ENCODE results near the gene USH1C. TPM values are rescaled to one million over a fixed set of nuclear protein-coding genes. Genes with fewer than 3 reads are reported as not detected.

Gene USH1C
- total RNA-seq, 1 donor from 2014 or later, result not detected

- no peaks in the 10 kb centered on the region for H3K4me1 ChIP-seq
- no peak for TF ChIP-seq CTCF (IDR thresholded peaks at IDR 0.05)
- H3K27me3 ChIP-seq, result no peaks in the 10 kb centered on the region
- no peaks in the 10 kb centered on the region for H3K36me3 ChIP-seq
- ATAC-seq, result no peak
- intact Hi-C loops (cut with DNase I), result no loop called here
- H3K9me3 ChIP-seq, result no peaks in the 10 kb centered on the region
- H3K27ac ChIP-seq, result no peak overlapping the region
- no peak overlapping the region for H3K4me3 ChIP-seq
- no peak for DNase-seq
Measured at GRCh38 chr11:17525570-17525969, 18.6 kb downstream of the USH1C start.

- no peak for DNase-seq
- no peak for TF ChIP-seq CTCF (IDR thresholded peaks at IDR 0.05)
Measured at GRCh38 chr11:17524221-17524620, 20.0 kb downstream of the USH1C start.

GRCh38 chr11:17522655-17523054, 21.6 kb downstream of the USH1C start:
- Histone ChIP-seq H3K9me3 (no peaks in the 10 kb centered on the region), H3K4me3 (no peak overlapping the region), H3K27me3 (no peaks in the 10 kb centered on the region), H3K27ac (no peak overlapping the region), H3K4me1 (no peaks in the 10 kb centered on the region), H3K36me3 (no peaks in the 10 kb centered on the region)
- no peak for ATAC-seq
- no peak for TF ChIP-seq CTCF (IDR thresholded peaks at IDR 0.05)
- intact Hi-C loops (cut with DNase I), result no loop called here
- no peak for DNase-seq

More at GRCh38 chr11:17524221-17524620, 20.0 kb downstream of the USH1C start:
- H3K4me1 ChIP-seq, result no peaks in the 10 kb centered on the region
- H3K27me3 ChIP-seq, result no peaks in the 10 kb centered on the region
- intact Hi-C loops (cut with DNase I), result no loop called here
- no peaks in the 10 kb centered on the region for H3K9me3 ChIP-seq
- no peak overlapping the region for H3K27ac ChIP-seq
- H3K4me3 ChIP-seq, result no peak overlapping the region
- no peaks in the 10 kb centered on the region for H3K36me3 ChIP-seq
- ATAC-seq, result no peak

GRCh38 chr11:17521106-17521900, 22.9 kb downstream of the USH1C start:
- ATAC-seq, result no peak
- H3K27ac ChIP-seq, result no peak overlapping the region
- intact Hi-C loops (cut with DNase I), result no loop called here
- H3K27me3 ChIP-seq, result no peaks in the 10 kb centered on the region
- no peaks in the 10 kb centered on the region for H3K36me3 ChIP-seq
- TF ChIP-seq CTCF (IDR thresholded peaks at IDR 0.05), result no peak
- DNase-seq, result no peak
- no peaks in the 10 kb centered on the region for H3K9me3 ChIP-seq
- no peak overlapping the region for H3K4me3 ChIP-seq
- no peaks in the 10 kb centered on the region for H3K4me1 ChIP-seq

GRCh38 chr11:17519061-17519885, 24.9 kb downstream of the USH1C start:
- no peak for ATAC-seq
- no peak for DNase-seq
- Histone ChIP-seq H3K36me3 (no peaks in the 10 kb centered on the region), H3K4me3 (no peak overlapping the region), H3K27me3 (no peaks in the 10 kb centered on the region), H3K9me3 (no peaks in the 10 kb centered on the region), H3K4me1 (no peaks in the 10 kb centered on the region), H3K27ac (no peak overlapping the region)
- TF ChIP-seq CTCF (IDR thresholded peaks at IDR 0.05), result no peak
- intact Hi-C loops (cut with DNase I), result no loop called here
